H9 (cell line): ENCODE measurements around the gene PDLIM3. TPM values are rescaled to one million over a fixed set of nuclear protein-coding genes. Genes with fewer than 3 reads are reported as not detected.

Source experiments
- DNase-seq: peaks from one replicate; pipeline ENCODE4 v3.0.0-alpha.2; 2017
- H2AFZ ChIP-seq: one replicate; pipeline ENCODE4 v1.6.1; 2013; ENCODE audit warnings: mild to moderate bottlenecking, low read length, control low read depth, moderate library complexity
- H2AK5ac ChIP-seq: 2 replicates; pipeline ENCODE4 v1.6.1; 2013; ENCODE audit warnings: low read length, control low read depth, mixed read lengths; ENCODE audit not compliant: insufficient read length
- H2BK120ac ChIP-seq: one replicate; pipeline ENCODE4 v1.6.1; 2013; ENCODE audit warnings: low read depth, mild to moderate bottlenecking, low read length, control low read depth, inconsistent platforms; ENCODE audit not compliant: poor library complexity, severe bottlenecking
- H2BK12ac ChIP-seq: 2 replicates; pipeline ENCODE4 v1.6.1; 2013; ENCODE audit warnings: low read length, control low read depth, mixed read lengths, low read depth; ENCODE audit not compliant: insufficient read length
- H2BK15ac ChIP-seq: 2 replicates; pipeline ENCODE4 v1.6.1; 2013; ENCODE audit warnings: low read depth, low read length, control low read depth
- H2BK20ac ChIP-seq: one replicate; pipeline ENCODE4 v1.6.1; 2013; ENCODE audit warnings: low read depth, mild to moderate bottlenecking, low read length, control low read depth, inconsistent platforms; ENCODE audit not compliant: poor library complexity, severe bottlenecking
- H2BK5ac ChIP-seq: 2 replicates; pipeline ENCODE4 v1.6.1; 2013; ENCODE audit warnings: low read length, control low read depth, mixed read lengths; ENCODE audit not compliant: insufficient read length
- H3K14ac ChIP-seq: 2 replicates; pipeline ENCODE4 v1.6.1; 2013; ENCODE audit warnings: low read length, control low read depth; ENCODE audit not compliant: insufficient read depth
- H3K18ac ChIP-seq: 2 replicates; pipeline ENCODE4 v1.6.1; 2013; ENCODE audit warnings: low read depth, mild to moderate bottlenecking, mixed read lengths, low read length, control low read depth; ENCODE audit not compliant: insufficient read length
- H3K23ac ChIP-seq: 2 replicates; pipeline ENCODE4 v1.6.1; 2013; ENCODE audit warnings: low read length, control low read depth, mixed read lengths, low read depth; ENCODE audit not compliant: insufficient read length
- H3K23me2 ChIP-seq: 2 replicates; pipeline ENCODE4 v1.6.1; 2013; ENCODE audit warnings: low read depth, mild to moderate bottlenecking, mixed read lengths, low read length, control low read depth; ENCODE audit not compliant: insufficient read length, poor library complexity, severe bottlenecking
- H3K27ac ChIP-seq: 2 replicates; pipeline ENCODE4 v1.5.1; 2013; ENCODE audit warnings: low read length, control low read depth, mixed read lengths, low read depth; ENCODE audit not compliant: insufficient read length
- H3K27me3 ChIP-seq: 2 replicates; pipeline ENCODE4 v1.6.1; 2013; ENCODE audit warnings: low read length, control low read depth, inconsistent platforms; ENCODE audit not compliant: insufficient read depth
- H3K4ac ChIP-seq: 2 replicates; pipeline ENCODE4 v1.6.1; 2013; ENCODE audit warnings: low read depth, mild to moderate bottlenecking, control low read depth, inconsistent platforms, low read length, moderate library complexity
- H3K4me1 ChIP-seq: 2 replicates; pipeline ENCODE4 v1.6.1; 2013; ENCODE audit warnings: low read length, control low read depth, inconsistent platforms; ENCODE audit not compliant: insufficient read depth
- H3K4me2 ChIP-seq: 2 replicates; pipeline ENCODE4 v1.6.1; 2013; ENCODE audit warnings: low read length, control low read depth, mixed read lengths; ENCODE audit not compliant: insufficient read length, insufficient read depth
- H3K56ac ChIP-seq: 2 replicates; pipeline ENCODE4 v1.6.1; 2013; ENCODE audit warnings: low read depth, mild to moderate bottlenecking, mixed read lengths, low read length, control low read depth; ENCODE audit not compliant: insufficient read length
- H3K79me1 ChIP-seq: 2 replicates; pipeline ENCODE4 v1.6.1; 2013; ENCODE audit warnings: low read depth, mild to moderate bottlenecking, moderate library complexity, low read length, control low read depth, inconsistent platforms; ENCODE audit not compliant: insufficient read depth, poor library complexity, severe bottlenecking
- H3K79me2 ChIP-seq: 2 replicates; pipeline ENCODE4 v1.6.1; 2013; ENCODE audit warnings: low read length, control low read depth, inconsistent platforms; ENCODE audit not compliant: insufficient read depth
- H3K9ac ChIP-seq: 2 replicates; pipeline ENCODE4 v1.6.1; 2013; ENCODE audit warnings: low read length, control low read depth, mixed read lengths; ENCODE audit not compliant: insufficient read length; ENCODE audit errors: extremely low read depth
- H3K9me3 ChIP-seq: one replicate; pipeline ENCODE4 v1.6.1; 2013; ENCODE audit warnings: low read depth, low read length, inconsistent platforms; ENCODE audit not compliant: control insufficient read depth
- H3T11ph ChIP-seq: one replicate; pipeline ENCODE4 v1.6.1; 2013; ENCODE audit warnings: mild to moderate bottlenecking, low read length, control low read depth, inconsistent platforms
- H4K20me1 ChIP-seq: one replicate; pipeline ENCODE4 v1.6.1; 2013; ENCODE audit not compliant: control insufficient read depth, insufficient read length, insufficient read depth
- H4K5ac ChIP-seq: 2 replicates; pipeline ENCODE4 v1.6.1; 2013; ENCODE audit warnings: low read depth, mild to moderate bottlenecking, mixed read lengths, low read length, control low read depth; ENCODE audit not compliant: insufficient read length
- H4K8ac ChIP-seq: replicated peaks from 2 replicates; pipeline ENCODE4 v1.6.1; 2013; ENCODE audit warnings: low read length, control low read depth, mixed read lengths, low read depth; ENCODE audit not compliant: insufficient read length
- H4K91ac ChIP-seq: 2 replicates; pipeline ENCODE4 v1.6.1; 2013; ENCODE audit warnings: low read depth, mild to moderate bottlenecking, moderate library complexity, mixed read lengths, low read length, control low read depth; ENCODE audit not compliant: insufficient read length
- H3K27ac Mint-ChIP-seq, 3 experiments: 2 replicates in 2 of 3; 3 replicates in 1 of 3; pipeline ENCODE4 v1.8.0; 2020 to 2021; ENCODE audit warnings: mixed read lengths in 3 of 3, mild to moderate bottlenecking in 1 of 3, moderate library complexity in 1 of 3
- H3K27me3 Mint-ChIP-seq: 2 replicates; pipeline ENCODE4 v1.8.0; 2021; ENCODE audit warnings: low read depth, mild to moderate bottlenecking, moderate library complexity, mixed read lengths
- H3K36me3 Mint-ChIP-seq, 3 experiments: 2 replicates in 2 of 3; 3 replicates in 1 of 3; pipeline ENCODE4 v1.8.0; 2020 to 2021; ENCODE audit warnings: low read depth in 3 of 3, mixed read lengths in 3 of 3; ENCODE audit not compliant: insufficient read depth in 1 of 3
- H3K4me1 Mint-ChIP-seq, 2 experiments: 2 replicates each; pipeline ENCODE4 v1.8.0; 2020; ENCODE audit warnings: mixed read lengths in 2 of 2
- H3K4me3 Mint-ChIP-seq, 2 experiments: 2 replicates in 1 of 2; 3 replicates in 1 of 2; pipeline ENCODE4 v1.8.0; 2020 to 2021; ENCODE audit warnings: mild to moderate bottlenecking in 2 of 2, mixed read lengths in 2 of 2, moderate library complexity in 1 of 2
- H3K9me3 Mint-ChIP-seq, 2 experiments: 2 replicates in 1 of 2; 3 replicates in 1 of 2; pipeline ENCODE4 v1.8.0; 2020; ENCODE audit warnings: mild to moderate bottlenecking in 2 of 2, mixed read lengths in 2 of 2, moderate library complexity in 1 of 2
- CTCF ChIP-seq: fragments of 200-600 bp; sonication (generic); conservative IDR thresholded peaks from 3 replicates; pipeline ENCODE4 v1.8.0; 2021; ENCODE audit warnings: antibody characterized with exemption, mild to moderate bottlenecking
- WGBS: extraction: QIAGEN DNeasy Blood & Tissue Kit; methylation state at CpG from one replicate; pipeline ENCODE4 v1.1.7; 2013; ENCODE audit warnings: missing lambda C conversion rate, low lambda C conversion rate, mixed read lengths; ENCODE audit not compliant: insufficient read length; ENCODE audit errors: extremely low coverage; 5-methylcytosine and 5-hydroxymethylcytosine counted together
- total RNA-seq: library from RNA; stranded (reverse); gene quantifications from 2 replicates; pipeline ENCODE4 v1.2.1, GENCODE V29; 2021

PDLIM3 gene
- total RNA-seq, 1 experiment from 2014 or later, result 12.0 TPM

DNA sequence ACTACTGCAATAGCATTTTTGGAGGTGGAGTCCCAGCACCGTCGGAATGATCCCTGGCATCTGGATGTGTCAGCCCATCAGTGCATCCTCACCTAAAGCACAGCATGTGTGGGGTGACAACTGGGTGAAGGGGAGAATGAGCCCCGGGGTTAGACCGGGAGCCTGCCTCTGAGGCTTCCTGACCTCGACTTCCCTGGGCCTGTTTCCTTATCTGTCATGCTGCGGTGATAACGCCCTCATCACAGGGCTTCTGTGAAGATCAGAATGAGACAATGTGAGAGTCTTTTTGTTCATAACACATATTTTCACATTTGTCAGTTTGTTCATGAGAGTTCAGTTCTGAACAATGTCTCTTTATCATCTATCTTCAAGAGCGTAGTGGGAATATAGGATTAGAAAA lies 31.1 kb upstream of the PDLIM3 start:
- no peaks in the 10 kb centered on the region for H4K20me1 ChIP-seq
- no peak overlapping the region for H4K91ac ChIP-seq
- H4K5ac ChIP-seq, result no peak overlapping the region
- Mint-ChIP-seq H3K4me1 (peaks cover 3 to 12% of the 10 kb centered on the region in 2 experiments; a peak in 3 of 4 replicates), H3K4me3 (no peak overlapping the region), H3K9me3 (peaks cover 9 to 10% of the 10 kb centered on the region in 2 experiments; a peak in 3 of 5 replicates), H3K27me3 (peaks cover 2% of the 10 kb centered on the region; the same call in 1 of the 2 replicates), H3K27ac (no peak overlapping the region), H3K36me3 (peaks cover 8 to 15% (median 8%) of the 10 kb centered on the region in 3 experiments; a peak in 6 of 7 replicates)
- no peak overlapping the region for H2AFZ ChIP-seq
- no peak overlapping the region for H3T11ph ChIP-seq
- no peaks in the 10 kb centered on the region for H3K79me1 ChIP-seq
- no peak overlapping the region for H3K27ac ChIP-seq
- H3K23me2 ChIP-seq, result no peaks in the 10 kb centered on the region
- H2BK15ac ChIP-seq, result no peak overlapping the region
- H3K27me3 ChIP-seq, result no peaks in the 10 kb centered on the region
- H2AK5ac ChIP-seq, result no peak overlapping the region
- TF ChIP-seq CTCF, result no peak
- no peak overlapping the region for H3K56ac ChIP-seq
- no peak overlapping the region for H2BK20ac ChIP-seq
- H3K23ac ChIP-seq, result no peak overlapping the region
- no peaks in the 10 kb centered on the region for H3K4me1 ChIP-seq
- no peak overlapping the region for H3K4me2 ChIP-seq
- no peak overlapping the region for H3K18ac ChIP-seq
- DNase-seq, result no peak
- no peak overlapping the region for H2BK5ac ChIP-seq
- no peak overlapping the region for H2BK12ac ChIP-seq
- WGBS, result no CpG with 5 or more reads among the region's 8 CpGs
- no peak overlapping the region for H2BK120ac ChIP-seq
- no peaks in the 10 kb centered on the region for H3K9me3 ChIP-seq
- H3K9ac ChIP-seq, result no peak overlapping the region
- no peak overlapping the region for H3K14ac ChIP-seq
- H3K4ac ChIP-seq, result no peak overlapping the region
- H4K8ac ChIP-seq, result no peak overlapping the region
- H3K79me2 ChIP-seq, result no peaks in the 10 kb centered on the region
